Measurements from ENCODE around the gene AMD1.

Gene AMD1

GRCh38 chr6:110890288-110890687, 15.7 kb downstream of the AMD1 start:
- H3K27me3 ChIP-seq (ENCODE audit: control insufficient read depth in 1 of 2, insufficient read depth in 1 of 2, low read length in 2 of 2) = no peaks in the 10 kb centered on the region
- H3K4me3 ChIP-seq (ENCODE audit: insufficient read depth in 1 of 2, low read depth in 1 of 2, low read length in 2 of 2) = no peak overlapping the region
- no peak overlapping the region for H3K18ac ChIP-seq (ENCODE audit: low read depth in 1 of 2, low read length in 2 of 2)
- no peak overlapping the region for H2AK5ac ChIP-seq (ENCODE audit: low read length, severe bottlenecking)
- H3K9me3 ChIP-seq (ENCODE audit: control insufficient read depth, low read length) = no peaks in the 10 kb centered on the region
- peaks cover 5 to 61% of the 10 kb centered on the region in 2 experiments for H3K36me3 ChIP-seq (ENCODE audit: control insufficient read depth in 1 of 2, insufficient read depth in 2 of 2, low read depth in 1 of 2, low read length in 2 of 2)
- H3K4me1 ChIP-seq (ENCODE audit: control insufficient read depth, insufficient read depth, low read depth, low read length) = peaks cover 3% of the 10 kb centered on the region
- H3K4ac ChIP-seq (ENCODE audit: low read depth in 1 of 2, low read length in 2 of 2) = no peak overlapping the region
- H4K91ac ChIP-seq (ENCODE audit: low read length) = no peak overlapping the region
- H2BK15ac ChIP-seq (ENCODE audit: low read depth, poor library complexity, severe bottlenecking) = no peak overlapping the region
- no peak overlapping the region for H2BK5ac ChIP-seq (ENCODE audit: low read depth, low read length, poor library complexity, severe bottlenecking)
- H3K4me2 ChIP-seq (ENCODE audit: low read length, poor library complexity, severe bottlenecking) = no peak overlapping the region
- H2BK120ac ChIP-seq (ENCODE audit: low read depth, low read length) = no peak overlapping the region
- no peak overlapping the region for H3K14ac ChIP-seq (ENCODE audit: low read length in 2 of 2)
- no peak overlapping the region for H3K23ac ChIP-seq (ENCODE audit: low read length in 2 of 2)
- no peak overlapping the region for H2AFZ ChIP-seq (ENCODE audit: low read depth, low read length)
- H4K8ac ChIP-seq (ENCODE audit: low read length) = no peak overlapping the region
- WGBS = no CpG with 5 or more reads among the region's 1 CpG
- DNase-seq = no peak
- no peak overlapping the region for H3K9ac ChIP-seq (ENCODE audit: low read length)
- H2BK12ac ChIP-seq (ENCODE audit: low read length in 2 of 2) = no peak overlapping the region
- no peak overlapping the region for H3K27ac ChIP-seq (ENCODE audit: low read length, poor library complexity, severe bottlenecking)
- H3K79me1 ChIP-seq (replicated peaks; ENCODE audit: low read length, poor library complexity, severe bottlenecking) = peaks cover 7% of the 10 kb centered on the region

- H3K9me3 ChIP-seq (ENCODE audit: control insufficient read depth, low read length) = no peaks in the 10 kb centered on the region
- H2BK120ac ChIP-seq (ENCODE audit: low read depth, low read length) = no peak overlapping the region
- no peak overlapping the region for H3K18ac ChIP-seq (ENCODE audit: low read depth in 1 of 2, low read length in 2 of 2)
- H4K91ac ChIP-seq (ENCODE audit: low read length) = no peak overlapping the region
- H2AFZ ChIP-seq (ENCODE audit: low read depth, low read length) = no peak overlapping the region
- H3K23ac ChIP-seq (ENCODE audit: low read length in 2 of 2) = no peak overlapping the region
- H4K8ac ChIP-seq (ENCODE audit: low read length) = no peak overlapping the region
- H3K4ac ChIP-seq (ENCODE audit: low read depth in 1 of 2, low read length in 2 of 2) = no peak overlapping the region
- H3K9ac ChIP-seq (ENCODE audit: low read length) = no peak overlapping the region
- no peaks in the 10 kb centered on the region for H3K27me3 ChIP-seq (ENCODE audit: control insufficient read depth in 1 of 2, insufficient read depth in 1 of 2, low read length in 2 of 2)
- H2BK12ac ChIP-seq (ENCODE audit: low read length in 2 of 2) = no peak overlapping the region
- no peak for DNase-seq
- peaks cover 3% of the 10 kb centered on the region for H3K4me1 ChIP-seq (ENCODE audit: control insufficient read depth, insufficient read depth, low read depth, low read length)
- H2BK5ac ChIP-seq (ENCODE audit: low read depth, low read length, poor library complexity, severe bottlenecking) = no peak overlapping the region
- peaks cover 17% of the 10 kb centered on the region for H3K79me1 ChIP-seq (replicated peaks; ENCODE audit: low read length, poor library complexity, severe bottlenecking)
- H2AK5ac ChIP-seq (ENCODE audit: low read length, severe bottlenecking) = no peak overlapping the region
- H3K36me3 ChIP-seq (ENCODE audit: control insufficient read depth in 1 of 2, insufficient read depth in 2 of 2, low read depth in 1 of 2, low read length in 2 of 2) = peaks cover 22 to 90% of the 10 kb centered on the region in 2 experiments
- no peak overlapping the region for H3K27ac ChIP-seq (ENCODE audit: low read length, poor library complexity, severe bottlenecking)
- H3K4me2 ChIP-seq (ENCODE audit: low read length, poor library complexity, severe bottlenecking) = no peak overlapping the region
- WGBS = 96% methylated on average over 2 of the region's 4 CpGs
- H2BK15ac ChIP-seq (ENCODE audit: low read depth, poor library complexity, severe bottlenecking) = no peak overlapping the region
- no peak overlapping the region for H3K4me3 ChIP-seq (ENCODE audit: insufficient read depth in 1 of 2, low read depth in 1 of 2, low read length in 2 of 2)
- no peak overlapping the region for H3K14ac ChIP-seq (ENCODE audit: low read length in 2 of 2)
Observed at GRCh38 chr6:110895907-110896608, 21.5 kb downstream of the AMD1 start.

- WGBS = 98% methylated on average over 9 of the region's 9 CpGs
- H2BK12ac ChIP-seq (ENCODE audit: low read length in 2 of 2) = no peak overlapping the region
- no peak overlapping the region for H3K23ac ChIP-seq (ENCODE audit: low read length in 2 of 2)
- H3K4me1 ChIP-seq (ENCODE audit: control insufficient read depth, insufficient read depth, low read depth, low read length) = peaks cover 3% of the 10 kb centered on the region
- no peaks in the 10 kb centered on the region for H3K27me3 ChIP-seq (ENCODE audit: control insufficient read depth in 1 of 2, insufficient read depth in 1 of 2, low read length in 2 of 2)
- no peak overlapping the region for H2BK120ac ChIP-seq (ENCODE audit: low read depth, low read length)
- no peaks in the 10 kb centered on the region for H3K9me3 ChIP-seq (ENCODE audit: control insufficient read depth, low read length)
- H3K4me2 ChIP-seq (ENCODE audit: low read length, poor library complexity, severe bottlenecking) = no peak overlapping the region
- H3K4me3 ChIP-seq (ENCODE audit: insufficient read depth in 1 of 2, low read depth in 1 of 2, low read length in 2 of 2) = no peak overlapping the region
- no peak overlapping the region for H3K9ac ChIP-seq (ENCODE audit: low read length)
- H3K18ac ChIP-seq (ENCODE audit: low read depth in 1 of 2, low read length in 2 of 2) = no peak overlapping the region
- no peak overlapping the region for H4K8ac ChIP-seq (ENCODE audit: low read length)
- no peak overlapping the region for H2AK5ac ChIP-seq (ENCODE audit: low read length, severe bottlenecking)
- H3K4ac ChIP-seq (ENCODE audit: low read depth in 1 of 2, low read length in 2 of 2) = no peak overlapping the region
- peaks cover 16% of the 10 kb centered on the region for H3K79me1 ChIP-seq (replicated peaks; ENCODE audit: low read length, poor library complexity, severe bottlenecking)
- H3K27ac ChIP-seq (ENCODE audit: low read length, poor library complexity, severe bottlenecking) = no peak overlapping the region
- no peak for DNase-seq
- H2BK5ac ChIP-seq (ENCODE audit: low read depth, low read length, poor library complexity, severe bottlenecking) = no peak overlapping the region
- peaks cover 27 to 89% of the 10 kb centered on the region in 2 experiments for H3K36me3 ChIP-seq (ENCODE audit: control insufficient read depth in 1 of 2, insufficient read depth in 2 of 2, low read depth in 1 of 2, low read length in 2 of 2)
- no peak overlapping the region for H4K91ac ChIP-seq (ENCODE audit: low read length)
- no peak overlapping the region for H3K14ac ChIP-seq (ENCODE audit: low read length in 2 of 2)
- H2BK15ac ChIP-seq (ENCODE audit: low read depth, poor library complexity, severe bottlenecking) = no peak overlapping the region
- H2AFZ ChIP-seq (ENCODE audit: low read depth, low read length) = no peak overlapping the region
Observed at GRCh38 chr6:110897433-110897832, 22.8 kb downstream of the AMD1 start.

DNA sequence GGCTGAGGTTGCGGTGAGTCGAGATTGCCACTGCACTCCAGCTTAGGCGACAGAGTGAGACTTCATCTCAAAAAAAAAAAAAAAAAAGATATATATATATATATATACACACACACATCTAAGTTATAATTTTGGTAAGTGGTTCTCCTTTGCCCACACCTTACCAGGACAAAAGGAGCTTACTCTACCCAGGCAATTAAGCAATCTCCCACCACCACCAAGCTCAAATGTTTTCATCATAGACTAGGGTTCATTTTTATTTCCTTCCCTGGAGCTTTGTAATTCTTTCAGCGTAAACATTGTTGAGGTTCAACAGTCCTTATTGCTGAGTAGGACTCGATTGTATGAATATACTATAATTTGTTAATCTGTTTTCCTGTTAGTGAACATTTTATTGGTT, 23.5 kb downstream of the AMD1 start:
- no peak overlapping the region for H3K18ac ChIP-seq (ENCODE audit: low read depth in 1 of 2, low read length in 2 of 2)
- H3K4me2 ChIP-seq (ENCODE audit: low read length, poor library complexity, severe bottlenecking) = no peak overlapping the region
- no peak overlapping the region for H2BK120ac ChIP-seq (ENCODE audit: low read depth, low read length)
- no peak overlapping the region for H3K23ac ChIP-seq (ENCODE audit: low read length in 2 of 2)
- no peak overlapping the region for H2AFZ ChIP-seq (ENCODE audit: low read depth, low read length)
- H3K4me3 ChIP-seq (ENCODE audit: insufficient read depth in 1 of 2, low read depth in 1 of 2, low read length in 2 of 2) = no peak overlapping the region
- peaks cover under 1% of the 10 kb centered on the region for H3K9me3 ChIP-seq (ENCODE audit: control insufficient read depth, low read length)
- H2BK12ac ChIP-seq (ENCODE audit: low read length in 2 of 2) = no peak overlapping the region
- no peak overlapping the region for H4K91ac ChIP-seq (ENCODE audit: low read length)
- 100% methylated on average over 2 of the region's 5 CpGs for WGBS
- no peak overlapping the region for H3K27ac ChIP-seq (ENCODE audit: low read length, poor library complexity, severe bottlenecking)
- H3K27me3 ChIP-seq (ENCODE audit: control insufficient read depth in 1 of 2, insufficient read depth in 1 of 2, low read length in 2 of 2) = no peaks in the 10 kb centered on the region
- H2BK5ac ChIP-seq (ENCODE audit: low read depth, low read length, poor library complexity, severe bottlenecking) = no peak overlapping the region
- H3K4ac ChIP-seq (ENCODE audit: low read depth in 1 of 2, low read length in 2 of 2) = no peak overlapping the region
- no peak overlapping the region for H2AK5ac ChIP-seq (ENCODE audit: low read length, severe bottlenecking)
- no peak for DNase-seq
- no peak overlapping the region for H3K14ac ChIP-seq (ENCODE audit: low read length in 2 of 2)
- H3K36me3 ChIP-seq (ENCODE audit: control insufficient read depth in 1 of 2, insufficient read depth in 2 of 2, low read depth in 1 of 2, low read length in 2 of 2) = peaks cover 27 to 82% of the 10 kb centered on the region in 2 experiments
- no peak overlapping the region for H2BK15ac ChIP-seq (ENCODE audit: low read depth, poor library complexity, severe bottlenecking)
- H3K4me1 ChIP-seq (ENCODE audit: control insufficient read depth, insufficient read depth, low read depth, low read length) = peaks cover 3% of the 10 kb centered on the region
- H3K9ac ChIP-seq (ENCODE audit: low read length) = no peak overlapping the region
- no peak overlapping the region for H4K8ac ChIP-seq (ENCODE audit: low read length)
- H3K79me1 ChIP-seq (replicated peaks; ENCODE audit: low read length, poor library complexity, severe bottlenecking) = peaks cover 13% of the 10 kb centered on the region
